OCI-LY1 (cell line): ENCODE measurements around the gene LRRC73.

Experiments used
- H2AFZ ChIP-seq: fragments of 200-600 bp; sonication (generic), shearing (Covaris generic); 2 replicates; pipeline ENCODE4 v1.6.0; 2014; ENCODE audit warnings: antibody characterized with exemption, mild to moderate bottlenecking, low read length
- H3F3A ChIP-seq: fragments of 200-600 bp; sonication (generic), shearing (Covaris generic); 2 replicates; pipeline ENCODE4 v1.6.0; 2014; ENCODE audit warnings: mild to moderate bottlenecking, antibody characterized with exemption, low read length, moderate library complexity; ENCODE audit not compliant: insufficient read depth
- H3K27ac ChIP-seq: fragments of 200-600 bp; sonication (generic); 2 replicates; pipeline ENCODE4 v1.5.1; 2014; ENCODE audit warnings: low read length, mixed run types, mild to moderate bottlenecking, low read depth; ENCODE audit not compliant: poor library complexity, severe bottlenecking
- H3K27me3 ChIP-seq: fragments of 200-600 bp; sonication (generic); 2 replicates; pipeline ENCODE4 v1.6.0; 2014; ENCODE audit warnings: antibody characterized with exemption, mild to moderate bottlenecking, low read length, moderate library complexity; ENCODE audit not compliant: insufficient read depth
- H3K36me3 ChIP-seq: fragments of 200-600 bp; sonication (generic); 2 replicates; pipeline ENCODE4 v1.6.1; 2014; ENCODE audit warnings: mild to moderate bottlenecking, antibody characterized with exemption, low read length, moderate library complexity, mixed read lengths; ENCODE audit not compliant: insufficient read depth
- H3K4me1 ChIP-seq: fragments of 200-600 bp; sonication (generic); 2 replicates; pipeline ENCODE4 v1.5.1; 2014; ENCODE audit warnings: mild to moderate bottlenecking, low read length, moderate library complexity; ENCODE audit not compliant: insufficient read depth, severe bottlenecking
- H3K4me2 ChIP-seq: fragments of 200-600 bp; sonication (generic), shearing (Covaris generic); 2 replicates; pipeline ENCODE4 v1.6.1; 2014; ENCODE audit warnings: low read length
- H3K4me3 ChIP-seq: fragments of 200-600 bp; sonication (generic); 2 replicates; pipeline ENCODE4 v1.5.1; 2014; ENCODE audit warnings: low read length, low read depth, mild to moderate bottlenecking, mixed read lengths; ENCODE audit not compliant: poor library complexity, severe bottlenecking
- H3K79me2 ChIP-seq: fragments of 200-600 bp; shearing (Covaris generic); 2 replicates; pipeline ENCODE4 v1.6.1; 2016; ENCODE audit warnings: mixed run types, low read length, mixed read lengths; ENCODE audit not compliant: insufficient read depth
- H3K9ac ChIP-seq: fragments of 200-600 bp; sonication (generic), shearing (Covaris generic); 2 replicates; pipeline ENCODE4 v1.6.1; 2014; ENCODE audit warnings: mild to moderate bottlenecking, low read length, mixed read lengths
- H3K9me2 ChIP-seq: fragments of 200-600 bp; sonication (generic), shearing (Covaris generic); 2 replicates; pipeline ENCODE4 v1.6.1; 2014; ENCODE audit warnings: low read depth, mild to moderate bottlenecking, low read length, mixed read lengths
- H3K9me3 ChIP-seq: fragments of 200-600 bp; shearing (Covaris generic); 2 replicates; pipeline ENCODE4 v1.6.1; 2014; ENCODE audit warnings: low read length, mixed read lengths
- H4K20me1 ChIP-seq: fragments of 200-600 bp; sonication (generic), shearing (Covaris generic); 2 replicates; pipeline ENCODE4 v1.6.0; 2016; ENCODE audit warnings: mild to moderate bottlenecking, low read length; ENCODE audit not compliant: insufficient read depth
- CTCF ChIP-seq: fragments of 200-600 bp; sonication (generic), shearing (Covaris generic); IDR thresholded peaks from 2 replicates; pipeline ENCODE4 v1.5.1; 2017; ENCODE audit warnings: mild to moderate bottlenecking, antibody characterized with exemption, low read length, moderate library complexity, mixed read lengths
- EZH2 ChIP-seq: fragments of 200-600 bp; sonication (generic), shearing (Covaris generic); IDR thresholded peaks from 2 replicates; pipeline ENCODE4 v1.8.0; 2017; ENCODE audit warnings: borderline replicate concordance, mixed run types, mild to moderate bottlenecking, antibody characterized with exemption, low read length, moderate library complexity, mixed read lengths

Gene LRRC73

GRCh38 chr6:43515808-43516207, 5.7 kb upstream of the LRRC73 start:
- Histone ChIP-seq H3K4me1 (peaks cover 26% of the 10 kb centered on the region), H3K4me3 (peak overlapping the region; percentile 96), H3K9ac (peak overlapping the region; percentile 98), H3K36me3 (peaks cover 62% of the 10 kb centered on the region), H4K20me1 (no peaks in the 10 kb centered on the region), H3K9me3 (no peaks in the 10 kb centered on the region), H3F3A (no peaks in the 10 kb centered on the region), H3K4me2 (peak overlapping the region; percentile 93), H3K9me2 (no peaks in the 10 kb centered on the region), H2AFZ (no peak overlapping the region), H3K27me3 (no peaks in the 10 kb centered on the region), H3K27ac (no peak overlapping the region), H3K79me2 (peaks cover 30% of the 10 kb centered on the region)
- TF ChIP-seq EZH2: no peak
- TF ChIP-seq CTCF: no peak

DNA sequence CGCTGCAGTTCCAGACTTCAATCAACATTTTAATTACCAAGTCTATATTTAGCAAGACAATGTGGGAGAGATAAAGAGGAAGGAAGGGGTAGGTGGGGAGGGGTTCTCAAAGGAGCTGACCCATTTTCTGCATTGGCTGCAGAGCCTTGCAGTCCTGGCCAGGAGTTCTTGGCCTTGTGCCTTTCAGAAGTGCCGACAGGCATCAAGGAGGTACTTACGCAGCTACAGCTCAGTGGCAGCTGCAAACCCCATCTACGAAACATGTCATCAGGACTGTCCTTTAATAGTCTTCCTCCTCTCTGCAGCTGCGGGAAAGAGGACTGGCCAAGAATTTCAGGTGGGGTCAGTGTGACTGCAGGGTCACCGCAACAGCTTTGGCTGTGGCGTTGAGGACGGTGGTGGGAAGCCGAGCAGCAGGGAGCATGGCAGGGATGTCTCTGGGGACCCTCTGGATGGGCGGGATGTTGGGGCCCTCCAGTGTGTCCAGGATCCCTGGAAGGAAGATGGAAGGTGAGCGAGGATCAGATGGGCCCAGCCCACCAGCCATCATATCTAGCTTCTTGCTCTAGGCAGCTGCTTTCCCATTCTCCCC, 1.8 kb upstream of the LRRC73 start:
- Histone ChIP-seq H3K9me3 (no peaks in the 10 kb centered on the region), H3K4me2 (no peak overlapping the region), H4K20me1 (no peaks in the 10 kb centered on the region), H2AFZ (no peak overlapping the region), H3K27me3 (peaks cover 8% of the 10 kb centered on the region), H3K9ac (no peak overlapping the region), H3K79me2 (peaks cover 6% of the 10 kb centered on the region), H3F3A (no peaks in the 10 kb centered on the region), H3K4me1 (peaks cover 25% of the 10 kb centered on the region), H3K4me3 (no peak overlapping the region), H3K27ac (no peak overlapping the region), H3K9me2 (no peaks in the 10 kb centered on the region), H3K36me3 (peaks cover 40% of the 10 kb centered on the region)
- no peak for TF ChIP-seq CTCF

DNA sequence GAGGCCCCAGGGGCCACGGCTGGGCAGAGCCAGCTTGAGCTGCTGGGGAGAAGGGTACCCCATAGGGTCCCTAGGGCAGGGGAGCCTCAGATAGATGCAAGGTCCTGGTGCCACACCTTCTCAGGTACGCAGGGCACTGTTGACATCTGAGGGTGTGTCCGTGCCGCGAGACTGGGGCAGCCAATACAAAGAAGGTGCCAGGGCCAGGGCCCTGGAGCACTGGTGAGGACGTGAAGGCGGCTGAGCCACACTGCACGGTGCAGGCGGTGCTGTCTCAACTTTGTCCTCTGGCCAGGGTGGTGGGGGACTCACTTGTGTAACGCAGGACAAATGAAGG, 649 bp upstream of the LRRC73 start:
- Histone ChIP-seq H3K4me3 (peak overlapping the region; percentile 65), H2AFZ (no peak overlapping the region), H3K79me2 (no peaks in the 10 kb centered on the region), H3K27ac (no peak overlapping the region), H3K9ac (no peak overlapping the region; the same call in 1 of the 2 replicates), H3F3A (no peaks in the 10 kb centered on the region), H3K9me2 (no peaks in the 10 kb centered on the region), H3K4me2 (peak overlapping the region; percentile 67), H3K27me3 (peaks cover 8% of the 10 kb centered on the region), H3K36me3 (peaks cover 40% of the 10 kb centered on the region), H4K20me1 (no peaks in the 10 kb centered on the region), H3K9me3 (no peaks in the 10 kb centered on the region), H3K4me1 (peaks cover 19% of the 10 kb centered on the region)
- TF ChIP-seq CTCF: no peak
- TF ChIP-seq EZH2: no peak
